Endothelial cell of umbilical vein (primary cell): ENCODE measurements around the gene TFG. TPM values are rescaled to one million over a fixed set of nuclear protein-coding genes. Genes with fewer than 3 reads are reported as not detected.

Experiments used
- BruUV-seq: library from RNA; stranded (reverse); fragments of 400-500 nt; replicated peaks from 2 replicates; lab custom pipeline; 2021; lab: Mats Ljungman, UMichigan
- CTCF ChIA-PET: fragments of 300-600, 350-600 bp; sonication (Branson Sonifier 250); formaldehyde crosslinking; loops from one replicate; lab custom pipeline; 2021; ENCODE audit warnings: antibody characterized with exemption, inconsistent platforms; lab: Charles Lee
- POLR2A ChIA-PET: fragments of 300-600, 350-600 bp; sonication (Branson Sonifier 250); formaldehyde crosslinking; loops from one replicate; lab custom pipeline; 2021; ENCODE audit warnings: antibody characterized with exemption, inconsistent platforms; lab: Charles Lee
- DNase-seq: peaks from one replicate; pipeline ENCODE4 v3.0.0-alpha.2; 2011; ENCODE audit warnings: low read depth, low spot score
- FAIRE-seq: peaks from 2 replicates; lab custom pipeline; 2011; peaks lifted over from hg19 to GRCh38; lab: Jason Lieb, UNC
- H2AFZ ChIP-seq: 2 replicates; pipeline ENCODE4 v1.6.0; 2012; ENCODE audit warnings: low read depth, low read length, control low read depth, inconsistent platforms
- H3K27ac ChIP-seq: 2 replicates; pipeline ENCODE4 v1.5.1; 2011; ENCODE audit warnings: low read depth, mild to moderate bottlenecking, control low read depth, low read length, moderate library complexity; ENCODE audit not compliant: insufficient read depth
- H3K27me3 ChIP-seq, 2 experiments: 2 replicates each; pipeline versions ENCODE4 v1.6.0 to v1.6.1; 2011; ENCODE audit warnings: low read length in 2 of 2, mixed read lengths in 1 of 2; ENCODE audit not compliant: control insufficient read depth in 2 of 2, insufficient read depth in 2 of 2
- H3K36me3 ChIP-seq, 2 experiments: 2 replicates in 1 of 2; 3 replicates in 1 of 2; pipeline ENCODE4 v1.5.1; 2011; ENCODE audit warnings: low read length in 2 of 2, mild to moderate bottlenecking in 1 of 2, moderate library complexity in 1 of 2; ENCODE audit not compliant: control insufficient read depth in 2 of 2, insufficient read depth in 2 of 2; ENCODE audit errors: extremely low read depth in 1 of 2
- H3K4me1 ChIP-seq: 3 replicates; pipeline ENCODE4 v1.5.1; 2011; ENCODE audit warnings: mild to moderate bottlenecking, low read length; ENCODE audit not compliant: control insufficient read depth, insufficient read depth; ENCODE audit errors: extremely low read depth
- H3K4me2 ChIP-seq: 2 replicates; pipeline ENCODE4 v1.6.1; 2011; ENCODE audit warnings: low read length, control low read depth, mixed read lengths; ENCODE audit not compliant: insufficient read depth
- H3K4me3 ChIP-seq, 3 experiments: fragments of 200-600 bp in 1 of 3; sonication (generic), shearing (Covaris generic) in 1 of 3; replicated peaks in 1 of 3; 2 replicates each; pipeline ENCODE4 v1.5.1; 2011 to 2016; ENCODE audit warnings: control low read depth in 3 of 3, low read length in 3 of 3, mild to moderate bottlenecking in 2 of 3, inconsistent platforms in 1 of 3, low read depth in 1 of 3, moderate library complexity in 1 of 3; ENCODE audit not compliant: insufficient read depth in 1 of 3
- H3K79me2 ChIP-seq: 2 replicates; pipeline ENCODE4 v1.6.0; 2012; ENCODE audit warnings: low read length, inconsistent platforms; ENCODE audit not compliant: control insufficient read depth, insufficient read depth
- H3K9ac ChIP-seq: replicated peaks from 2 replicates; pipeline ENCODE3; 2011; ENCODE audit warnings: low read length, control low read depth; ENCODE audit not compliant: insufficient read depth; ENCODE audit errors: extremely low read depth
- H3K9me1 ChIP-seq: replicated peaks from 3 replicates; pipeline ENCODE4 v1.6.0; 2011; ENCODE audit warnings: mild to moderate bottlenecking, low read length; ENCODE audit not compliant: control insufficient read depth, insufficient read depth; ENCODE audit errors: extremely low read depth
- H3K9me3 ChIP-seq: replicated peaks from 2 replicates; pipeline ENCODE4 v1.5.1; 2012; ENCODE audit warnings: low read length, inconsistent platforms; ENCODE audit not compliant: control insufficient read depth, insufficient read depth
- H4K20me1 ChIP-seq: replicated peaks from 2 replicates; pipeline ENCODE3; 2011; ENCODE audit warnings: mild to moderate bottlenecking, low read length; ENCODE audit not compliant: control insufficient read depth, insufficient read depth; ENCODE audit errors: extremely low read depth
- CTCF ChIP-seq, 2 donors: IDR thresholded peaks; 1 replicate in 1 of 2; 2 replicates in 1 of 2; pipeline ENCODE4 v1.5.1; 2011; ENCODE audit warnings: low read length in 2 of 2, mild to moderate bottlenecking in 2 of 2, moderate library complexity in 2 of 2, control low read depth in 1 of 2, inconsistent platforms in 1 of 2, low read depth in 1 of 2; ENCODE audit not compliant: insufficient read depth in 1 of 2; ENCODE audit errors: extremely low read depth in 1 of 2
- EZH2 ChIP-seq: IDR thresholded peaks from 2 replicates; pipeline ENCODE4 v1.6.1; 2012; ENCODE audit warnings: borderline replicate concordance, low read depth, mild to moderate bottlenecking, moderate library complexity, low read length, inconsistent platforms; ENCODE audit not compliant: severe bottlenecking
- FOS ChIP-seq: IDR thresholded peaks from 2 replicates; pipeline ENCODE4 v1.6.1; 2011; ENCODE audit warnings: mild to moderate bottlenecking, low read length, moderate library complexity, borderline replicate concordance; ENCODE audit not compliant: insufficient read depth
- GATA2 ChIP-seq: IDR thresholded peaks from 2 replicates; pipeline ENCODE4 v1.7.0; 2011; ENCODE audit warnings: low read depth, mild to moderate bottlenecking, moderate library complexity, mixed read lengths, low read length; ENCODE audit not compliant: insufficient read length, insufficient read depth
- JUN ChIP-seq: IDR thresholded peaks from 2 replicates; pipeline ENCODE4 v1.6.1; 2011; ENCODE audit warnings: borderline replicate concordance, low read depth; ENCODE audit not compliant: insufficient read length, insufficient read depth
- MYC ChIP-seq: IDR thresholded peaks from one replicate; pipeline ENCODE4 v1.6.1; 2011; ENCODE audit warnings: mild to moderate bottlenecking, low read depth, low read length
- POLR2A ChIP-seq: IDR thresholded peaks from 2 replicates; pipeline ENCODE4 v1.6.1; 2012; ENCODE audit warnings: low read depth, mild to moderate bottlenecking, control low read depth, low read length
- POLR2AphosphoS5 ChIP-seq: IDR thresholded peaks from 2 replicates; pipeline ENCODE4 v1.6.1; 2012; ENCODE audit warnings: low read depth, mild to moderate bottlenecking, control low read depth, low read length, moderate library complexity; ENCODE audit not compliant: insufficient read depth
- dilution Hi-C: fragments of 300-500 bp; cut with MboI; formaldehyde crosslinking; loops from one replicate; pipeline ENCODE4 v1.15.0; 2019; ENCODE audit warnings: low sequenced_read_pairs; ENCODE audit not compliant: extremely low pct_ligation_motif_present
- intact Hi-C: fragments of 100-400 bp; cut with micrococcal nuclease; formaldehyde crosslinking; loops from one replicate; pipeline ENCODE4 v1.10.0; 2022
- polyA plus RNA-seq, 4 experiments: library from polyadenylated mRNA; depleted of rRNA in 3 of 4; stranded (reverse) in 3 of 4; unstranded in 1 of 4; fragments of >200 nt; gene quantifications; 2 replicates each; pipeline versions ENCODE4 v1.2.1 to v1.2.3, GENCODE V29; 2011 to 2012; ENCODE audit warnings: missing spikeins in 1 of 4
- total RNA-seq: library from RNA; stranded (reverse); gene quantifications from 2 replicates; pipeline ENCODE4 v1.2.3, GENCODE V29; 2021
- TF ChIP-seq, protein P1 (sequence below): IDR thresholded peaks from 2 replicates; pipeline ENCODE4 v1.6.1; 2011; ENCODE audit not compliant: insufficient read depth, insufficient read length

TFG gene
- total and polyA plus RNA-seq, 2 donors (not counting 3 experiments of a cell fraction or from before 2014, with no cell fraction given) = 106 to 154 TPM

DNA sequence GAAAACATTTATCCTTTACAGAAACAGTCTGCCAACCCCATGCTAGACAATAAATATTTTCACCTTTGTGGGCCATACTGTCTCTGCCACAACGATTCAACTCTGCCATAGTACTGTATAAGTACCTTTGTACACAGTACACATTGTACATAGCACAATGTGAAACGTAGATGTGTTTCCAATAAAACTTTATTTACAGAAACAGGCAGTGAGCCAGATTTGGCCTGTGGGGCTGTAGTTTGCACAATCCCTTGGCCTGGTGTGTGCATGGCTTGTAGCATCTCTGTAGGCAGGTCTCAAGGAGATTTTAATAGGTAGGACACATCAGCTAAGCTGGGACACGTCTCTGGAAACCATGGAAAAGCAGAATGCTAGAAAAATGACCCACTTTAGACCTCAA is 74.3 kb downstream of the TFG start:
- intact Hi-C loops = no loop called here
- H3K27ac ChIP-seq = no peak overlapping the region

More for the DNA sequence above, 74.3 kb downstream of the TFG start:
- FAIRE-seq (no peak), DNase-seq (no peak)
- CTCF ChIA-PET = no interaction called here
- H2AFZ ChIP-seq = no peak overlapping the region
- no peaks in the 10 kb centered on the region for H3K79me2 ChIP-seq
- H3K4me1 ChIP-seq = no peaks in the 10 kb centered on the region
- no peaks in the 10 kb centered on the region for H3K9me3 ChIP-seq
- no peak overlapping the region for H3K9ac ChIP-seq
- TF ChIP-seq CTCF (IDR thresholded peaks at IDR 0.05; ENCODE audit: extremely low read depth in 1 of 2, insufficient read depth in 1 of 2, low read depth in 1 of 2, low read length in 2 of 2) (no peak), GATA2 (no peak), MYC (no peak), JUN (no peak), FOS (no peak), POLR2A (no peak), POLR2AphosphoS5 (no peak), EZH2 (no peak)
- TF ChIP-seq, protein P1, sequence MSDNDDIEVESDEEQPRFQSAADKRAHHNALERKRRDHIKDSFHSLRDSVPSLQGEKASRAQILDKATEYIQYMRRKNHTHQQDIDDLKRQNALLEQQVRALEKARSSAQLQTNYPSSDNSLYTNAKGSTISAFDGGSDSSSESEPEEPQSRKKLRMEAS = no peak
- BruUV-seq = no TSS peak
- POLR2A ChIA-PET = no interaction called here
- dilution Hi-C loops = no loop called here
- H3K9me1 ChIP-seq = no peaks in the 10 kb centered on the region
- no peaks in the 10 kb centered on the region for H3K27me3 ChIP-seq
- peaks cover 0 to 2% of the 10 kb centered on the region in 2 experiments for H3K36me3 ChIP-seq
- no peak overlapping the region for H3K4me2 ChIP-seq
- no peaks in the 10 kb centered on the region for H4K20me1 ChIP-seq
- H3K4me3 ChIP-seq = no peak overlapping the region
